K562 (cell line): ENCODE data around the gene VHLL. TPM values are rescaled to one million over a fixed set of nuclear protein-coding genes. Genes with fewer than 3 reads are reported as not detected.

Experiments used
- BACH1 ChIP-seq: fragments of 200-800 bp; sonication (Bioruptor generic); IDR thresholded peaks from 2 replicates; pipeline ENCODE4 v1.6.1; 2016; ENCODE audit warnings: missing genetic modification characterization, missing compliant biosample characterization
- CBFA2T2 ChIP-seq: fragments of 450-650 bp; conservative IDR thresholded peaks from 2 replicates; pipeline ENCODE4 v1.6.1; 2017; ENCODE audit warnings: mild to moderate bottlenecking
- CSDE1 ChIP-seq, 2 experiments: fragments of 450-650 bp; IDR thresholded peaks; 2 replicates each; pipeline ENCODE4 v1.6.1; 2016; ENCODE audit warnings: mild to moderate bottlenecking in 1 of 2
- ETV6 ChIP-seq, 3 experiments: fragments of 150-350 bp in 1 of 3; sonication (generic) in 1 of 3; formaldehyde crosslinking in 1 of 3; IDR thresholded peaks; 2 replicates each; pipeline versions ENCODE4 v1.6.1 to v1.8.0; 2014 to 2022; ENCODE audit warnings: borderline replicate concordance in 2 of 3, low read depth in 2 of 3, antibody characterized with exemption in 1 of 3, low read length in 1 of 3, mild to moderate bottlenecking in 1 of 3, missing genetic modification reagents in 1 of 3
- GTF2F1 ChIP-seq: IDR thresholded peaks from 2 replicates; pipeline ENCODE4 v1.6.1; 2011; ENCODE audit warnings: low read depth, low read length, improper control_type of control experiment
- HNRNPLL ChIP-seq: fragments of 200-400 bp; formaldehyde crosslinking; IDR thresholded peaks from 2 replicates; pipeline ENCODE4 v1.6.1; 2017; ENCODE audit warnings: low read length, low read depth, mild to moderate bottlenecking; ENCODE audit not compliant: poor library complexity, severe bottlenecking
- MCM3 ChIP-seq: fragments of 450-650 bp; IDR thresholded peaks from 2 replicates; pipeline ENCODE4 v1.6.1; 2016
- MXI1 ChIP-seq: IDR thresholded peaks from 2 replicates; pipeline ENCODE4 v1.6.1; 2011; ENCODE audit warnings: low read depth, mild to moderate bottlenecking, improper control_type of control experiment, low read length
- PML ChIP-seq: IDR thresholded peaks from 2 replicates; pipeline ENCODE4 v1.6.1; 2012; ENCODE audit warnings: low read length, inconsistent platforms
- RBM14 ChIP-seq: fragments of 200-400 bp; formaldehyde crosslinking; IDR thresholded peaks from 2 replicates; pipeline ENCODE4 v1.6.1; 2018; ENCODE audit warnings: low read depth, mild to moderate bottlenecking, low read length, moderate library complexity, borderline replicate concordance; ENCODE audit not compliant: insufficient read depth
- TRIM24 ChIP-seq, 2 experiments: fragments of 450-650 bp; IDR thresholded peaks; 2 replicates each; pipeline ENCODE4 v1.6.1; 2016
- XRCC3 ChIP-seq: fragments of 450-650 bp; IDR thresholded peaks from 2 replicates; pipeline ENCODE4 v1.6.1; 2017; ENCODE audit warnings: mild to moderate bottlenecking, moderate library complexity
- XRCC4 ChIP-seq: IDR thresholded peaks from one replicate; pipeline ENCODE4 v1.6.1; 2011; ENCODE audit not compliant: insufficient read depth, insufficient read length; ENCODE audit errors: extremely low read depth
- ZBTB7A ChIP-seq: IDR thresholded peaks from 2 replicates; pipeline ENCODE4 v1.6.1; 2011; ENCODE audit warnings: low read depth, mild to moderate bottlenecking, low read length, moderate library complexity, borderline replicate concordance; ENCODE audit not compliant: control insufficient read depth
- ZNF253 ChIP-seq: fragments of 250-450 bp; sonication (Bioruptor Pico); conservative IDR thresholded peaks from 2 replicates; pipeline ENCODE4 v1.6.1; 2021; ENCODE audit warnings: mild to moderate bottlenecking
- ZNF436 ChIP-seq: fragments of 250-450, 450-650 bp; sonication (Bioruptor Pico); formaldehyde crosslinking; IDR thresholded peaks from 2 replicates; pipeline ENCODE4 v1.7.0; 2020; ENCODE audit warnings: mild to moderate bottlenecking
- ZNF717 ChIP-seq: fragments of 250-450 bp; sonication (Bioruptor Pico); IDR thresholded peaks from 2 replicates; pipeline ENCODE4 v1.5.0; 2021
- polyA plus RNA-seq, 8 experiments: library from polyadenylated mRNA; depleted of rRNA in 4 of 8; stranded (reverse) in 5 of 8; unstranded in 3 of 8; fragments of >200 nt; fragmentation: Nextera tagmentation in 2 of 8; fragmentation: Illumina TruSeq in 1 of 8; extraction: Ambion mirVana in 2 of 8; extraction: Trizol in 1 of 8; gene quantifications; 2 replicates each; pipeline versions ENCODE4 v1.2.1 to v1.2.3, GENCODE V29; 2011 to 2014; ENCODE audit warnings: inconsistent platforms in 1 of 8, missing spikeins in 1 of 8
- total RNA-seq, 7 experiments: library from RNA; depleted of rRNA in 6 of 7; stranded (reverse); fragments of >200 nt in 6 of 7; fragmentation: Illumina TruSeq in 2 of 7; extraction: Trizol in 2 of 7; gene quantifications; 2 replicates each; pipeline versions ENCODE4 v1.2.1 to v1.2.3, GENCODE V29; 2011 to 2021; ENCODE audit warnings: low replicate concordance in 1 of 7
- TF ChIP-seq, protein P1 (sequence below): fragments of 450-650 bp; IDR thresholded peaks from 2 replicates; pipeline ENCODE4 v1.7.1; 2018; ENCODE audit warnings: mild to moderate bottlenecking, low read depth; ENCODE audit not compliant: partially characterized antibody
- TF ChIP-seq, protein P2 (sequence below): fragments of 200-800 bp; sonication (Bioruptor generic); IDR thresholded peaks from 2 replicates; pipeline ENCODE4 v1.6.1; 2017; ENCODE audit warnings: missing genetic modification characterization, missing compliant biosample characterization
- TF ChIP-seq, protein P3 (sequence below): sonication (generic); formaldehyde crosslinking; IDR thresholded peaks from 2 replicates; pipeline ENCODE4 v1.8.0; 2022; ENCODE audit warnings: mild to moderate bottlenecking, missing genetic modification reagents

Gene VHLL
- total and polyA plus RNA-seq, 9 of the 15 experiments (the other 6 are each of a cell fraction or from before 2014, with no cell fraction given): not detected

DNA sequence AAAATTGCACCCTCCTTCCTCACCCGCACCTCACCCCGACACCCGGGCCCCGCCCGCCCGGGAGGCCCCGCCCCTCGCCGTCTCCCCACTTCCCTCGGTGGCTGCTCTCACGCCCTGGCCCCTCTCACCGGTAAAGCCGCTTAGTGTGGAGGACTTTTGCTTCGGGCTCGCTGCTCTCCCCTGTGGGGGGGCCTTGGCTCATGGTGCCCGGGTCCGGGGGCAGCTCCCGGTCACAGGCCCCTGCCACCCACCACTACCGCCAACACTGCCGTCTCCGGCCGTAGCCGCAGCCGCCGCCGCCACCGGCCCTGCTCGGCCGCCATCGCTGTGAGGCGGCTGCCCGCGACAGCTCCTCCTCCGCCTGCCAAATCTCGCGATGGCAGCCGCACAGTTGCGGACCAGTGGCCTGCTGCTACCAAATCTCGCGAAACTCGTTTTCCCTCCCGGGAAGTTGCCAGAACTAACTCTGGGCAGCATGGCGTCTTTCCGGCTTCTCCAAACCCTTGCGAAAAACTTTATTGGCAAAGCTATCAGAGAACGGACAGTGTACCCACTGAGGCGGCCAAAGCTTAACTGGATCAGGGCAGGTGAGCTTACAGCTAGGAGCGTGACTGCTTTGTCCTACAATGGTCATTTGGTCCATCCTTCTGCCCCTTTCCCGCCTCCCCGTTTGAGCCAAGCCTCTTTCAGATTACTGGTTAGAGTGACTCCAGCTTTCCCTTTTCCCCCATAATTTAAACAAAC, 16.5 kb downstream of the VHLL start, which contains the start of gene SMG5 (continued):
- TF ChIP-seq, protein P1, sequence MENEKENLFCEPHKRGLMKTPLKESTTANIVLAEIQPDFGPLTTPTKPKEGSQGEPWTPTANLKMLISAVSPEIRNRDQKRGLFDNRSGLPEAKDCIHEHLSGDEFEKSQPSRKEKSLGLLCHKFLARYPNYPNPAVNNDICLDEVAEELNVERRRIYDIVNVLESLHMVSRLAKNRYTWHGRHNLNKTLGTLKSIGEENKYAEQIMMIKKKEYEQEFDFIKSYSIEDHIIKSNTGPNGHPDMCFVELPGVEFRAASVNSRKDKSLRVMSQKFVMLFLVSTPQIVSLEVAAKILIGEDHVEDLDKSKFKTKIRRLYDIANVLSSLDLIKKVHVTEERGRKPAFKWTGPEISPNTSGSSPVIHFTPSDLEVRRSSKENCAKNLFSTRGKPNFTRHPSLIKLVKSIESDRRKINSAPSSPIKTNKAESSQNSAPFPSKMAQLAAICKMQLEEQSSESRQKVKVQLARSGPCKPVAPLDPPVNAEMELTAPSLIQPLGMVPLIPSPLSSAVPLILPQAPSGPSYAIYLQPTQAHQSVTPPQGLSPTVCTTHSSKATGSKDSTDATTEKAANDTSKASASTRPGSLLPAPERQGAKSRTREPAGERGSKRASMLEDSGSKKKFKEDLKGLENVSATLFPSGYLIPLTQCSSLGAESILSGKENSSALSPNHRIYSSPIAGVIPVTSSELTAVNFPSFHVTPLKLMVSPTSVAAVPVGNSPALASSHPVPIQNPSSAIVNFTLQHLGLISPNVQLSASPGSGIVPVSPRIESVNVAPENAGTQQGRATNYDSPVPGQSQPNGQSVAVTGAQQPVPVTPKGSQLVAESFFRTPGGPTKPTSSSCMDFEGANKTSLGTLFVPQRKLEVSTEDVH: peak; percentile 79
- TF ChIP-seq ZNF436 (CRISPR knock-in tag) (no peak), MXI1 (peak; percentile 73), CSDE1 (IDR thresholded peaks at IDR 0.05) (no peak), XRCC3 (no peak), HNRNPLL (peak; percentile 42), ZNF717 (CRISPR knock-in tag) (no peak), ETV6 (IDR thresholded peaks at IDR 0.05; ENCODE audit: borderline replicate concordance in 1 of 2, low read depth in 2 of 2, low read length in 1 of 2) (no peak), ETV6 (CRISPR knock-in tag; IDR thresholded peaks at IDR 0.05; ENCODE audit: borderline replicate concordance) (no peak), BACH1 (tag) (0 out of 2 replicates have a peak, but pooled peaks have one; percentile 25), RBM14 (no peak), XRCC4 (no peak), GTF2F1 (no peak), CBFA2T2 (no peak), TRIM24 (IDR thresholded peaks at IDR 0.05) (no peak), MCM3 (no peak), PML (0 out of 2 replicates have a peak, but pooled peaks have one; percentile 72), ZBTB7A (peak; percentile 9; the same call in 1 of the 2 replicates), ZNF253 (CRISPR knock-in tag) (no peak)
- TF ChIP-seq, protein P2, sequence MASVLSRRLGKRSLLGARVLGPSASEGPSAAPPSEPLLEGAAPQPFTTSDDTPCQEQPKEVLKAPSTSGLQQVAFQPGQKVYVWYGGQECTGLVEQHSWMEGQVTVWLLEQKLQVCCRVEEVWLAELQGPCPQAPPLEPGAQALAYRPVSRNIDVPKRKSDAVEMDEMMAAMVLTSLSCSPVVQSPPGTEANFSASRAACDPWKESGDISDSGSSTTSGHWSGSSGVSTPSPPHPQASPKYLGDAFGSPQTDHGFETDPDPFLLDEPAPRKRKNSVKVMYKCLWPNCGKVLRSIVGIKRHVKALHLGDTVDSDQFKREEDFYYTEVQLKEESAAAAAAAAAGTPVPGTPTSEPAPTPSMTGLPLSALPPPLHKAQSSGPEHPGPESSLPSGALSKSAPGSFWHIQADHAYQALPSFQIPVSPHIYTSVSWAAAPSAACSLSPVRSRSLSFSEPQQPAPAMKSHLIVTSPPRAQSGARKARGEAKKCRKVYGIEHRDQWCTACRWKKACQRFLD (CRISPR knock-in tag): peak; percentile 88
- TF ChIP-seq, protein P3, sequence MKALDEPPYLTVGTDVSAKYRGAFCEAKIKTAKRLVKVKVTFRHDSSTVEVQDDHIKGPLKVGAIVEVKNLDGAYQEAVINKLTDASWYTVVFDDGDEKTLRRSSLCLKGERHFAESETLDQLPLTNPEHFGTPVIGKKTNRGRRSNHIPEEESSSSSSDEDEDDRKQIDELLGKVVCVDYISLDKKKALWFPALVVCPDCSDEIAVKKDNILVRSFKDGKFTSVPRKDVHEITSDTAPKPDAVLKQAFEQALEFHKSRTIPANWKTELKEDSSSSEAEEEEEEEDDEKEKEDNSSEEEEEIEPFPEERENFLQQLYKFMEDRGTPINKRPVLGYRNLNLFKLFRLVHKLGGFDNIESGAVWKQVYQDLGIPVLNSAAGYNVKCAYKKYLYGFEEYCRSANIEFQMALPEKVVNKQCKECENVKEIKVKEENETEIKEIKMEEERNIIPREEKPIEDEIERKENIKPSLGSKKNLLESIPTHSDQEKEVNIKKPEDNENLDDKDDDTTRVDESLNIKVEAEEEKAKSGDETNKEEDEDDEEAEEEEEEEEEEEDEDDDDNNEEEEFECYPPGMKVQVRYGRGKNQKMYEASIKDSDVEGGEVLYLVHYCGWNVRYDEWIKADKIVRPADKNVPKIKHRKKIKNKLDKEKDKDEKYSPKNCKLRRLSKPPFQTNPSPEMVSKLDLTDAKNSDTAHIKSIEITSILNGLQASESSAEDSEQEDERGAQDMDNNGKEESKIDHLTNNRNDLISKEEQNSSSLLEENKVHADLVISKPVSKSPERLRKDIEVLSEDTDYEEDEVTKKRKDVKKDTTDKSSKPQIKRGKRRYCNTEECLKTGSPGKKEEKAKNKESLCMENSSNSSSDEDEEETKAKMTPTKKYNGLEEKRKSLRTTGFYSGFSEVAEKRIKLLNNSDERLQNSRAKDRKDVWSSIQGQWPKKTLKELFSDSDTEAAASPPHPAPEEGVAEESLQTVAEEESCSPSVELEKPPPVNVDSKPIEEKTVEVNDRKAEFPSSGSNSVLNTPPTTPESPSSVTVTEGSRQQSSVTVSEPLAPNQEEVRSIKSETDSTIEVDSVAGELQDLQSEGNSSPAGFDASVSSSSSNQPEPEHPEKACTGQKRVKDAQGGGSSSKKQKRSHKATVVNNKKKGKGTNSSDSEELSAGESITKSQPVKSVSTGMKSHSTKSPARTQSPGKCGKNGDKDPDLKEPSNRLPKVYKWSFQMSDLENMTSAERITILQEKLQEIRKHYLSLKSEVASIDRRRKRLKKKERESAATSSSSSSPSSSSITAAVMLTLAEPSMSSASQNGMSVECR (CRISPR knock-in tag): peak; percentile 54
